H9 (cell line): Measurements from ENCODE around the gene RASSF3. TPM values are rescaled to one million over a fixed set of nuclear protein-coding genes. Genes with fewer than 3 reads are reported as not detected.
A peak's percentile ranks its signal among the peaks of the same experiment; 100 is the strongest.

Source experiments
- DNase-seq: peaks from one replicate; pipeline ENCODE4 v3.0.0-alpha.2; 2017
- H2AFZ ChIP-seq: one replicate; pipeline ENCODE4 v1.6.1; 2013; ENCODE audit warnings: mild to moderate bottlenecking, low read length, control low read depth, moderate library complexity
- H2AK5ac ChIP-seq: 2 replicates; pipeline ENCODE4 v1.6.1; 2013; ENCODE audit warnings: low read length, control low read depth, mixed read lengths; ENCODE audit not compliant: insufficient read length
- H2BK120ac ChIP-seq: one replicate; pipeline ENCODE4 v1.6.1; 2013; ENCODE audit warnings: low read depth, mild to moderate bottlenecking, low read length, control low read depth, inconsistent platforms; ENCODE audit not compliant: poor library complexity, severe bottlenecking
- H2BK12ac ChIP-seq: 2 replicates; pipeline ENCODE4 v1.6.1; 2013; ENCODE audit warnings: low read length, control low read depth, mixed read lengths, low read depth; ENCODE audit not compliant: insufficient read length
- H2BK15ac ChIP-seq: 2 replicates; pipeline ENCODE4 v1.6.1; 2013; ENCODE audit warnings: low read depth, low read length, control low read depth
- H2BK20ac ChIP-seq: one replicate; pipeline ENCODE4 v1.6.1; 2013; ENCODE audit warnings: low read depth, mild to moderate bottlenecking, low read length, control low read depth, inconsistent platforms; ENCODE audit not compliant: poor library complexity, severe bottlenecking
- H2BK5ac ChIP-seq: 2 replicates; pipeline ENCODE4 v1.6.1; 2013; ENCODE audit warnings: low read length, control low read depth, mixed read lengths; ENCODE audit not compliant: insufficient read length
- H3K14ac ChIP-seq: 2 replicates; pipeline ENCODE4 v1.6.1; 2013; ENCODE audit warnings: low read length, control low read depth; ENCODE audit not compliant: insufficient read depth
- H3K18ac ChIP-seq: 2 replicates; pipeline ENCODE4 v1.6.1; 2013; ENCODE audit warnings: low read depth, mild to moderate bottlenecking, mixed read lengths, low read length, control low read depth; ENCODE audit not compliant: insufficient read length
- H3K23ac ChIP-seq: 2 replicates; pipeline ENCODE4 v1.6.1; 2013; ENCODE audit warnings: low read length, control low read depth, mixed read lengths, low read depth; ENCODE audit not compliant: insufficient read length
- H3K23me2 ChIP-seq: 2 replicates; pipeline ENCODE4 v1.6.1; 2013; ENCODE audit warnings: low read depth, mild to moderate bottlenecking, mixed read lengths, low read length, control low read depth; ENCODE audit not compliant: insufficient read length, poor library complexity, severe bottlenecking
- H3K27ac ChIP-seq: 2 replicates; pipeline ENCODE4 v1.5.1; 2013; ENCODE audit warnings: low read length, control low read depth, mixed read lengths, low read depth; ENCODE audit not compliant: insufficient read length
- H3K27me3 ChIP-seq: 2 replicates; pipeline ENCODE4 v1.6.1; 2013; ENCODE audit warnings: low read length, control low read depth, inconsistent platforms; ENCODE audit not compliant: insufficient read depth
- H3K4ac ChIP-seq: 2 replicates; pipeline ENCODE4 v1.6.1; 2013; ENCODE audit warnings: low read depth, mild to moderate bottlenecking, control low read depth, inconsistent platforms, low read length, moderate library complexity
- H3K4me1 ChIP-seq: 2 replicates; pipeline ENCODE4 v1.6.1; 2013; ENCODE audit warnings: low read length, control low read depth, inconsistent platforms; ENCODE audit not compliant: insufficient read depth
- H3K4me2 ChIP-seq: 2 replicates; pipeline ENCODE4 v1.6.1; 2013; ENCODE audit warnings: low read length, control low read depth, mixed read lengths; ENCODE audit not compliant: insufficient read length, insufficient read depth
- H3K56ac ChIP-seq: 2 replicates; pipeline ENCODE4 v1.6.1; 2013; ENCODE audit warnings: low read depth, mild to moderate bottlenecking, mixed read lengths, low read length, control low read depth; ENCODE audit not compliant: insufficient read length
- H3K79me1 ChIP-seq: 2 replicates; pipeline ENCODE4 v1.6.1; 2013; ENCODE audit warnings: low read depth, mild to moderate bottlenecking, moderate library complexity, low read length, control low read depth, inconsistent platforms; ENCODE audit not compliant: insufficient read depth, poor library complexity, severe bottlenecking
- H3K79me2 ChIP-seq: 2 replicates; pipeline ENCODE4 v1.6.1; 2013; ENCODE audit warnings: low read length, control low read depth, inconsistent platforms; ENCODE audit not compliant: insufficient read depth
- H3K9ac ChIP-seq: 2 replicates; pipeline ENCODE4 v1.6.1; 2013; ENCODE audit warnings: low read length, control low read depth, mixed read lengths; ENCODE audit not compliant: insufficient read length; ENCODE audit errors: extremely low read depth
- H3K9me3 ChIP-seq: one replicate; pipeline ENCODE4 v1.6.1; 2013; ENCODE audit warnings: low read depth, low read length, inconsistent platforms; ENCODE audit not compliant: control insufficient read depth
- H3T11ph ChIP-seq: one replicate; pipeline ENCODE4 v1.6.1; 2013; ENCODE audit warnings: mild to moderate bottlenecking, low read length, control low read depth, inconsistent platforms
- H4K20me1 ChIP-seq: one replicate; pipeline ENCODE4 v1.6.1; 2013; ENCODE audit not compliant: control insufficient read depth, insufficient read length, insufficient read depth
- H4K5ac ChIP-seq: 2 replicates; pipeline ENCODE4 v1.6.1; 2013; ENCODE audit warnings: low read depth, mild to moderate bottlenecking, mixed read lengths, low read length, control low read depth; ENCODE audit not compliant: insufficient read length
- H4K8ac ChIP-seq: replicated peaks from 2 replicates; pipeline ENCODE4 v1.6.1; 2013; ENCODE audit warnings: low read length, control low read depth, mixed read lengths, low read depth; ENCODE audit not compliant: insufficient read length
- H4K91ac ChIP-seq: 2 replicates; pipeline ENCODE4 v1.6.1; 2013; ENCODE audit warnings: low read depth, mild to moderate bottlenecking, moderate library complexity, mixed read lengths, low read length, control low read depth; ENCODE audit not compliant: insufficient read length
- H3K27ac Mint-ChIP-seq, 3 experiments: 2 replicates in 2 of 3; 3 replicates in 1 of 3; pipeline ENCODE4 v1.8.0; 2020 to 2021; ENCODE audit warnings: mixed read lengths in 3 of 3, mild to moderate bottlenecking in 1 of 3, moderate library complexity in 1 of 3
- H3K27me3 Mint-ChIP-seq: 2 replicates; pipeline ENCODE4 v1.8.0; 2021; ENCODE audit warnings: low read depth, mild to moderate bottlenecking, moderate library complexity, mixed read lengths
- H3K36me3 Mint-ChIP-seq, 3 experiments: 2 replicates in 2 of 3; 3 replicates in 1 of 3; pipeline ENCODE4 v1.8.0; 2020 to 2021; ENCODE audit warnings: low read depth in 3 of 3, mixed read lengths in 3 of 3; ENCODE audit not compliant: insufficient read depth in 1 of 3
- H3K4me1 Mint-ChIP-seq, 2 experiments: 2 replicates each; pipeline ENCODE4 v1.8.0; 2020; ENCODE audit warnings: mixed read lengths in 2 of 2
- H3K4me3 Mint-ChIP-seq, 2 experiments: 2 replicates in 1 of 2; 3 replicates in 1 of 2; pipeline ENCODE4 v1.8.0; 2020 to 2021; ENCODE audit warnings: mild to moderate bottlenecking in 2 of 2, mixed read lengths in 2 of 2, moderate library complexity in 1 of 2
- H3K9me3 Mint-ChIP-seq, 2 experiments: 2 replicates in 1 of 2; 3 replicates in 1 of 2; pipeline ENCODE4 v1.8.0; 2020; ENCODE audit warnings: mild to moderate bottlenecking in 2 of 2, mixed read lengths in 2 of 2, moderate library complexity in 1 of 2
- total RNA-seq: library from RNA; stranded (reverse); gene quantifications from 2 replicates; pipeline ENCODE4 v1.2.1, GENCODE V29; 2021
- TF ChIP-seq, protein P1 (sequence below): fragments of 200-600 bp; sonication (generic); conservative IDR thresholded peaks from 3 replicates; pipeline ENCODE4 v1.8.0; 2021; ENCODE audit warnings: antibody characterized with exemption, mild to moderate bottlenecking

The RASSF3 gene
- total RNA-seq, 1 experiment from 2014 or later, result 45.1 TPM

DNA sequence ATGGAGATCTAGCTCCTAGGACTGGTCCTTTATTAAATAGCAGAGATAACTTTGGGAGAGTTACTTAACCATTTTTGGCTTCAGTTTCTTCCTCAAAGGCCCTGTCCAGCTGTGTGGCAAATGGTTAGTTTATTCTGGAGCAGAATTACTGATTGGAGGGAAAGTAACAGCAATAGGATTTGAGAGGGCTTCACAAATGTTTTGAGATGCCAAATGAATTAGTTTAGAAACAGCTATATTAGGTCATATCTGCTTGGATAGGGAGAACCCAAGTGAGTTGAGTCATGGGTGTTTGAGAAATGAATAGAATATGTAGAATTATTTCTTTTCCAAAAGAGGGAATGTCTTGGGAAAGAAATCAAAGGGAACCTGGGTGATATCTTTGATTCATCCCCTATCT is 17.5 kb downstream of the RASSF3 start:
- no peak overlapping the region for H2BK5ac ChIP-seq
- H3K18ac ChIP-seq, result no peak overlapping the region
- H4K20me1 ChIP-seq, result no peaks in the 10 kb centered on the region
- no peaks in the 10 kb centered on the region for H3K9me3 ChIP-seq
- no peak overlapping the region for H3K4me3 Mint-ChIP-seq
- H4K5ac ChIP-seq, result no peak overlapping the region
- TF ChIP-seq, protein P1, sequence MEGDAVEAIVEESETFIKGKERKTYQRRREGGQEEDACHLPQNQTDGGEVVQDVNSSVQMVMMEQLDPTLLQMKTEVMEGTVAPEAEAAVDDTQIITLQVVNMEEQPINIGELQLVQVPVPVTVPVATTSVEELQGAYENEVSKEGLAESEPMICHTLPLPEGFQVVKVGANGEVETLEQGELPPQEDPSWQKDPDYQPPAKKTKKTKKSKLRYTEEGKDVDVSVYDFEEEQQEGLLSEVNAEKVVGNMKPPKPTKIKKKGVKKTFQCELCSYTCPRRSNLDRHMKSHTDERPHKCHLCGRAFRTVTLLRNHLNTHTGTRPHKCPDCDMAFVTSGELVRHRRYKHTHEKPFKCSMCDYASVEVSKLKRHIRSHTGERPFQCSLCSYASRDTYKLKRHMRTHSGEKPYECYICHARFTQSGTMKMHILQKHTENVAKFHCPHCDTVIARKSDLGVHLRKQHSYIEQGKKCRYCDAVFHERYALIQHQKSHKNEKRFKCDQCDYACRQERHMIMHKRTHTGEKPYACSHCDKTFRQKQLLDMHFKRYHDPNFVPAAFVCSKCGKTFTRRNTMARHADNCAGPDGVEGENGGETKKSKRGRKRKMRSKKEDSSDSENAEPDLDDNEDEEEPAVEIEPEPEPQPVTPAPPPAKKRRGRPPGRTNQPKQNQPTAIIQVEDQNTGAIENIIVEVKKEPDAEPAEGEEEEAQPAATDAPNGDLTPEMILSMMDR, result no peak
- H2BK120ac ChIP-seq, result no peak overlapping the region
- peaks cover 3% of the 10 kb centered on the region; the same call in 1 of the 2 replicates for H3K4me1 ChIP-seq
- 0 out of 7 replicates have a peak overlapping the region, but pooled peaks of 1 of the 3 experiments have one; percentile 12 for H3K27ac Mint-ChIP-seq
- H3T11ph ChIP-seq, result no peak overlapping the region
- H4K91ac ChIP-seq, result no peak overlapping the region
- no peak overlapping the region for H2AK5ac ChIP-seq
- no peak overlapping the region for H3K56ac ChIP-seq
- no peak overlapping the region for H2BK12ac ChIP-seq
- no peak overlapping the region for H2BK20ac ChIP-seq
- H3K79me1 ChIP-seq, result peaks cover 10% of the 10 kb centered on the region
- H3K27me3 Mint-ChIP-seq, result no peaks in the 10 kb centered on the region
- no peak overlapping the region for H2BK15ac ChIP-seq
- H3K27me3 ChIP-seq, result no peaks in the 10 kb centered on the region
- H3K36me3 Mint-ChIP-seq, result peaks cover 20 to 22% (median 20%) of the 10 kb centered on the region in 3 experiments
- H3K23me2 ChIP-seq, result no peaks in the 10 kb centered on the region
- no peak overlapping the region for H3K27ac ChIP-seq
- DNase-seq, result no peak
- no peak overlapping the region for H4K8ac ChIP-seq
- no peak overlapping the region for H3K4me2 ChIP-seq
- H2AFZ ChIP-seq, result no peak overlapping the region
- H3K9ac ChIP-seq, result no peak overlapping the region
- no peaks in the 10 kb centered on the region for H3K9me3 Mint-ChIP-seq
- H3K23ac ChIP-seq, result no peak overlapping the region
- peaks cover 24 to 35% of the 10 kb centered on the region in 2 experiments for H3K4me1 Mint-ChIP-seq
- no peak overlapping the region for H3K14ac ChIP-seq
- H3K4ac ChIP-seq, result no peak overlapping the region
- H3K79me2 ChIP-seq, result peaks cover 17% of the 10 kb centered on the region; the same call in 1 of the 2 replicates
